ENCODE results near the gene SLIRP. TPM values are rescaled to one million over a fixed set of nuclear protein-coding genes. Genes with fewer than 3 reads are reported as not detected.
A peak's percentile ranks its signal among the peaks of the same experiment; 100 is the strongest.

SLIRP gene
- polyA plus RNA-seq, 1 of the 3 experiments (the other 2 are of a cell fraction) = 306 TPM

DNA sequence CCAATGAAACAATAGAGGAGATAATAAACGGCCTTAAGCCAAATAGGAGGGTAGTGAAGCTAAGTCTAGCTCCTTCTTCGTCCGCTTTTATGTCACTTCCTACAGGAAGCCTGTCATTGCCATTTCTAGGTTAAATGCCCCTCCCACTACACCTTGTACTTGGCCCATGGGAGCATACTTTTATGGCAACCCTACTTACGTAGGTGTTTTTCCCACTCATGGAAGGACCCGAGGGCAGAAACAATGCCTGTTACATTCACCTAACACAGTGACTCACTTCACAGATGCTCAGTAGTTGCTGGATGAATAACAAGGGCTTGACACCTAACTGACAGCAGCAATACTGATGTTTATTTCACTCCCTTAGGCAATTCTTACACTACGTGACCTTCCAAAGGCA is 44.6 kb upstream of the SLIRP start:
- peak overlapping the region in 1 of 2 experiments; percentile 14; a peak in 1 of 4 replicates for H3K27ac ChIP-seq (ENCODE audit: low read depth in 2 of 2, low read length in 1 of 2)
- H3K79me2 ChIP-seq (ENCODE audit: insufficient read depth) = no peaks in the 10 kb centered on the region
- no peaks in the 10 kb centered on the region for H3K9me2 ChIP-seq
- no peaks in the 10 kb centered on the region for H4K20me1 ChIP-seq (ENCODE audit: insufficient read depth)
- no peak overlapping the region for H3K4me2 ChIP-seq
- H2AFZ ChIP-seq (ENCODE audit: low read depth) = no peak overlapping the region
- ChIA-PET POLR2A (no interaction called here), CTCF (interaction anchor here (1.0 kb wide), 1 partner anchor 8 kb away, joined by 4 read pairs; no protein-coding TSS in a partner anchor)
- H3K36me3 ChIP-seq (replicated peaks in 1 of 2; ENCODE audit: control insufficient read depth in 1 of 2, insufficient read depth in 2 of 2, low read length in 1 of 2) = no peaks in the 10 kb centered on the region
- TF ChIP-seq, protein P1, sequence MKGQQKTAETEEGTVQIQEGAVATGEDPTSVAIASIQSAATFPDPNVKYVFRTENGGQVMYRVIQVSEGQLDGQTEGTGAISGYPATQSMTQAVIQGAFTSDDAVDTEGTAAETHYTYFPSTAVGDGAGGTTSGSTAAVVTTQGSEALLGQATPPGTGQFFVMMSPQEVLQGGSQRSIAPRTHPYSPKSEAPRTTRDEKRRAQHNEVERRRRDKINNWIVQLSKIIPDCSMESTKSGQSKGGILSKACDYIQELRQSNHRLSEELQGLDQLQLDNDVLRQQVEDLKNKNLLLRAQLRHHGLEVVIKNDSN (IDR thresholded peaks at IDR 0.05; ENCODE audit: borderline replicate concordance, low read depth) = no peak
- no peak for TF ChIP-seq TAF1 (IDR thresholded peaks at IDR 0.05; ENCODE audit: borderline replicate concordance, low read depth, low read length)
- TF ChIP-seq TEAD4 (IDR thresholded peaks at IDR 0.05; ENCODE audit: borderline replicate concordance, insufficient read depth) = no peak
- TF ChIP-seq RFX5 (IDR thresholded peaks at IDR 0.05; ENCODE audit: low read length) = no peak
- TF ChIP-seq JUND (IDR thresholded peaks at IDR 0.05) = no peak
- no peak for TF ChIP-seq EZH2phosphoT487 (IDR thresholded peaks at IDR 0.05; ENCODE audit: borderline replicate concordance, low read depth)
- TF ChIP-seq, protein P2, sequence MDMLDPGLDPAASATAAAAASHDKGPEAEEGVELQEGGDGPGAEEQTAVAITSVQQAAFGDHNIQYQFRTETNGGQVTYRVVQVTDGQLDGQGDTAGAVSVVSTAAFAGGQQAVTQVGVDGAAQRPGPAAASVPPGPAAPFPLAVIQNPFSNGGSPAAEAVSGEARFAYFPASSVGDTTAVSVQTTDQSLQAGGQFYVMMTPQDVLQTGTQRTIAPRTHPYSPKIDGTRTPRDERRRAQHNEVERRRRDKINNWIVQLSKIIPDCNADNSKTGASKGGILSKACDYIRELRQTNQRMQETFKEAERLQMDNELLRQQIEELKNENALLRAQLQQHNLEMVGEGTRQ (IDR thresholded peaks at IDR 0.05; ENCODE audit: borderline replicate concordance, low read depth, low read length) = no peak
- TF ChIP-seq, protein P3, sequence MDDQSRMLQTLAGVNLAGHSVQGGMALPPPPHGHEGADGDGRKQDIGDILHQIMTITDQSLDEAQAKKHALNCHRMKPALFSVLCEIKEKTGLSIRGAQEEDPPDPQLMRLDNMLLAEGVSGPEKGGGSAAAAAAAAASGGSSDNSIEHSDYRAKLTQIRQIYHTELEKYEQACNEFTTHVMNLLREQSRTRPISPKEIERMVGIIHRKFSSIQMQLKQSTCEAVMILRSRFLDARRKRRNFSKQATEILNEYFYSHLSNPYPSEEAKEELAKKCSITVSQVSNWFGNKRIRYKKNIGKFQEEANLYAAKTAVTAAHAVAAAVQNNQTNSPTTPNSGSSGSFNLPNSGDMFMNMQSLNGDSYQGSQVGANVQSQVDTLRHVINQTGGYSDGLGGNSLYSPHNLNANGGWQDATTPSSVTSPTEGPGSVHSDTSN (IDR thresholded peaks at IDR 0.05) = no peak
- no peak for TF ChIP-seq GATA2 (CRISPR knock-in tag; IDR thresholded peaks at IDR 0.05)
- no peak for TF ChIP-seq RCOR1 (IDR thresholded peaks at IDR 0.05; ENCODE audit: low read length)
- no peak for TF ChIP-seq TCF12 (IDR thresholded peaks at IDR 0.05)
- no peak for TF ChIP-seq RXRA (IDR thresholded peaks at IDR 0.05; ENCODE audit: borderline replicate concordance, low read depth)
- TF ChIP-seq MEF2A (IDR thresholded peaks at IDR 0.05; ENCODE audit: borderline replicate concordance, low read depth) = no peak
- TF ChIP-seq NFIC (IDR thresholded peaks at IDR 0.05; ENCODE audit: borderline replicate concordance) = no peak
- no peak for TF ChIP-seq MXI1 (IDR thresholded peaks at IDR 0.05; ENCODE audit: low read depth, low read length)
- TF ChIP-seq FOXJ3 (CRISPR knock-in tag; IDR thresholded peaks at IDR 0.05) = no peak
- TF ChIP-seq FOXM1 (IDR thresholded peaks at IDR 0.05; ENCODE audit: low read depth) = no peak
- TF ChIP-seq SIN3A (IDR thresholded peaks at IDR 0.05; ENCODE audit: borderline replicate concordance, low read depth, low read length) = no peak
- TF ChIP-seq NRF1 (IDR thresholded peaks at IDR 0.05; ENCODE audit: low read depth, low read length) = no peak
- 77% methylated on average over 6 of the region's 6 CpGs for WGBS (ENCODE audit: low lambda C conversion rate)
- H3K4me3 ChIP-seq (ENCODE audit: low read depth in 2 of 2, low read length in 1 of 2) = no peak overlapping the region
- no peak for DNase-seq
- H3K4me1 ChIP-seq (ENCODE audit: control insufficient read depth in 1 of 2, insufficient read depth in 2 of 2, low read depth in 1 of 2, low read length in 1 of 2) = peaks cover 0 to 5% of the 10 kb centered on the region in 2 experiments; a peak in 1 of 4 replicates
- no peaks in the 10 kb centered on the region for H3K9me3 ChIP-seq
- peaks cover 5% of the 10 kb centered on the region for H3F3A ChIP-seq (replicated peaks; ENCODE audit: insufficient read depth)
- no peak overlapping the region for H3K9ac ChIP-seq
- H3K27me3 ChIP-seq (ENCODE audit: insufficient read depth) = no peaks in the 10 kb centered on the region
